ENCODE results near the gene ZNF689.

Gene ZNF689

DNA sequence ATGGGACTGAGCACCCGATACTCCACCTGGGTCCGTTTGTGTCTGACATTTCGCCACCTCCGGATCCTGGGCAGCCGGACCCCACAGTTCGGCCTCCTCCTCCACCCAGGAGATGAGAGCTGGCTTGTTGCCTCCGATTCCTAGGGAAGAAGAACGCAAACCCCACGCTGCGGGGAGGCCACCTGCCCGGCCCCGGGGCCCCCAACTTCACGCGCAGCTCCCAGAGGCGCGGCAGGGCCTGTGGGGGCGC, 52.6 kb downstream of the ZNF689 start:
- DNase-seq (ENCODE audit: low read depth): no peak
- TF ChIP-seq, protein P1, sequence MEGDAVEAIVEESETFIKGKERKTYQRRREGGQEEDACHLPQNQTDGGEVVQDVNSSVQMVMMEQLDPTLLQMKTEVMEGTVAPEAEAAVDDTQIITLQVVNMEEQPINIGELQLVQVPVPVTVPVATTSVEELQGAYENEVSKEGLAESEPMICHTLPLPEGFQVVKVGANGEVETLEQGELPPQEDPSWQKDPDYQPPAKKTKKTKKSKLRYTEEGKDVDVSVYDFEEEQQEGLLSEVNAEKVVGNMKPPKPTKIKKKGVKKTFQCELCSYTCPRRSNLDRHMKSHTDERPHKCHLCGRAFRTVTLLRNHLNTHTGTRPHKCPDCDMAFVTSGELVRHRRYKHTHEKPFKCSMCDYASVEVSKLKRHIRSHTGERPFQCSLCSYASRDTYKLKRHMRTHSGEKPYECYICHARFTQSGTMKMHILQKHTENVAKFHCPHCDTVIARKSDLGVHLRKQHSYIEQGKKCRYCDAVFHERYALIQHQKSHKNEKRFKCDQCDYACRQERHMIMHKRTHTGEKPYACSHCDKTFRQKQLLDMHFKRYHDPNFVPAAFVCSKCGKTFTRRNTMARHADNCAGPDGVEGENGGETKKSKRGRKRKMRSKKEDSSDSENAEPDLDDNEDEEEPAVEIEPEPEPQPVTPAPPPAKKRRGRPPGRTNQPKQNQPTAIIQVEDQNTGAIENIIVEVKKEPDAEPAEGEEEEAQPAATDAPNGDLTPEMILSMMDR (IDR thresholded peaks at IDR 0.05; ENCODE audit: control insufficient read depth, insufficient read depth, low read depth, low read length, missing control alignments): no peak
- peak overlapping the region; percentile 89 for H3K4me3 ChIP-seq (ENCODE audit: control insufficient read depth, low read depth, low read length)

DNA sequence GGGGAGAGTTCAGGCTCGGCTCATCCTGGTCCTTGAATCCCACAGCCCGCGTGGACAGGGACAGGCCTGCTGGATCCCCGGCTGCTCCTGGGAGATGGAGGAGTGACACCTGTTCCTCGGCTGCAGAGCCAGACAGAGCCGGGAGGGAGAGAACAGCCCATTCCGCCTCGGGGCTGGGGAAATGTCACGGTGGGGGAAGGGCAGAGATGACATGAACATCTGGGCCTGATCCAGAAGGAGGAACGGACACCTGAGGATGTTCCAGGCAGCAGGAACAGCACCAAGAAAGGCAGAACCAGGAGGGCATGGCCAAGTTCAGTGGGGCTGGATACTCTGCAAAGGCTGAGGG, 54.1 kb downstream of the ZNF689 start:
- no peak overlapping the region for H3K4me3 ChIP-seq (ENCODE audit: control insufficient read depth, low read depth, low read length)
- TF ChIP-seq, protein P1 (IDR thresholded peaks at IDR 0.05; ENCODE audit: control insufficient read depth, insufficient read depth, low read depth, low read length, missing control alignments): no peak
- no peak for DNase-seq (ENCODE audit: low read depth)

DNA sequence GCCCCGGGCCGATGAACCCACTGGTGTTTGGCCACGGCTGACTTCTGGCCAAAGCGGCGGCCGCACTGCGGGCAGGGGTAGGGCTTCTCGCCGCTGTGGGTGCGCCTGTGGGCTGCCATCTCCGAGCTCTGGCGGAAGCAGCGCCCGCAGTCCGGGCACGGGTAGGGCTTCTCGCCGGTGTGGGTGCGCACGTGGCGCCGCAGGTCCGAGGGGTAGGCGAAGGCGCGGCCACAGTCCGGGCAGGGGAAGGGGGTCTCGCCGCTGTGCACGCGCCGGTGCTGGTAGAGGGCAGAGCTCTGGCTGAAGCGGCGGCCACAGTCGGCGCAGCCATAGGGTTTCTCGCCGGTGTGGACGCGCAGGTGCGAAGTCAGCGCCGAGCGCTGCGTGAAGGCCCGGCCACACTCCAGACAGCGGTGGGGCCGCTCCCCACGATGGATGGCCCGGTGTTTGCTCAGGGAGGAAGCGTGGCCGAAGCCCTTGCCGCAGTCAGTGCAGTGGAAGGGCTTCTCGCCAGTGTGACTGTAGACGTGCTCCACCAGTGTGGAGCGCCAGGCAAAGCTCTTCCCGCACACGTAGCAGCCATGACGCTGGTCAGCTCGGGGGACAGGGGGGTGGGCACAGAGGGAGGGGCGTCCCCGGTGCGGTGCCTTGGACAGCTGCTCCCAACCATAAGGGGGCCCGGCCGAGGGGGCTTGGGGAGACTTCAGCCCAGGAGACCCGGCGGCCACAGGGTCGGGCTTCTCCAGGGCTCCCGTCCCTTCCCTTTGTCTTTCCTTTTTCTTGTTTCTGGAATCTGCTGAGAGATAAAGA, 54.7 kb downstream of the ZNF689 start:
- TF ChIP-seq, protein P1 (IDR thresholded peaks at IDR 0.05; ENCODE audit: control insufficient read depth, insufficient read depth, low read depth, low read length, missing control alignments): no peak
- H3K4me3 ChIP-seq (ENCODE audit: control insufficient read depth, low read depth, low read length): no peak overlapping the region
- DNase-seq (ENCODE audit: low read depth): no peak

DNA sequence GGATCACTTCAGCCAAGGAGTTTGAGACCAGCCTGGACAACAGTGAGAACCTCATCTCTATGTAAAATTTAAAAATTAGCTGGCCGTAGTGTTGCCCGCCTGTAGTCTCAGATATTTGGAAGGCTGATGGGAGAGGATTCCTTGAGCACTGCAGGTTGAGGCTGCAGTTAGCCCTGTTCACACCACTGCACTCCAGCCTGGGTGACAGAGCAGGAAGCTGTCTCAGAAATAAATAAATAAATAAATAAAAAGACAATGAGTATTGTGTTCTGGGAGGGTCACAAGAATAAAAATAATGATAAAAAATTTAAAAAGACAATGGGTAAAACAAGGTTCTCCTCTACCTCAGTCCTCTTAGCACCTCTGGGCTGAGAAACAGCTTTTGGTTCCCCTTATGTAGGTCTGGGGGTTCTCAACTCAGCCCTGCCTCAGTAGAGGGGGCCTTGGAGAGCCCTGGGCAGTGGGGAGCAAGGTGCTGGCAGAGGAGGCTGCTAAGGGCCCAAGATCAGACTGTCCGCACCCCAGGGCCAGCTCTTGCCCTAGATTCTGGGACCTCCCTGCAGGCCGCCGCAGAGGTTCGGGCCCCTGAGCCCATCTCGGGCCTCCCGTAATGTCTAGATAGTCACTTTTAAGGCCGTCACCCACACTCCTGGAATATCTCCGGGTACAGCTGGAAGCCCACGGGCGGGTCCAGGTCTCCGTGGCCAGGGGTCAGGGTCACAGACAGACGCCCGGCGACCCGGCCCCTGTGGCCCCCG, 55.5 kb downstream of the ZNF689 start:
- H3K4me3 ChIP-seq (ENCODE audit: control insufficient read depth, low read depth, low read length): no peak overlapping the region
- TF ChIP-seq, protein P1 (IDR thresholded peaks at IDR 0.05; ENCODE audit: control insufficient read depth, insufficient read depth, low read depth, low read length, missing control alignments): no peak
- no peak for DNase-seq (ENCODE audit: low read depth)

DNA sequence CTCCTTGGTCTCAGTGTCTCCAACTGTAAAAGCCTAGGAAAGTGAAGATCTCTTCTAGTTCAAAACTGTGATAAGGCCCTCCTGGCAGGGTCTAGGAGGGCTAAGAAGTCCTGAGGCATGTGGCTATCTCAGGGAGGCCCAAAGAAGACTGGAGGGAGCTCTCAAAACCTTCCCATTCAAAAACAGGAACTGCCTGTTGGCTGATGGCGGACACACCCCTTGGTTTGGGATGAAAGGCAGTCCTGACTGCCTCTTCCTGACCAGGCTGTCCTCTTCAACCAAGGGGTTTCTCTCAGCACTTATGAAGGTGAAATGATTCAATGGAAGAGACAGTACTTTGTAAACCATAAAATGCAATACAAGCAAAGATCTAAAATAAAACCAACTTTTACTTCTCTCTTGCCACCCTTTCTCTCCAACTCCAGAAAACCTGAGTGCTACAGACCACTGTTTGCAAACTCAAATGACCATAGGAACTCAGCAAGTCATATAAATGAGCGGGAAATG, 56.7 kb downstream of the ZNF689 start:
- no peak for DNase-seq (ENCODE audit: low read depth)
- TF ChIP-seq, protein P1 (IDR thresholded peaks at IDR 0.05; ENCODE audit: control insufficient read depth, insufficient read depth, low read depth, low read length, missing control alignments): no peak
- no peak overlapping the region for H3K4me3 ChIP-seq (ENCODE audit: control insufficient read depth, low read depth, low read length)

DNA sequence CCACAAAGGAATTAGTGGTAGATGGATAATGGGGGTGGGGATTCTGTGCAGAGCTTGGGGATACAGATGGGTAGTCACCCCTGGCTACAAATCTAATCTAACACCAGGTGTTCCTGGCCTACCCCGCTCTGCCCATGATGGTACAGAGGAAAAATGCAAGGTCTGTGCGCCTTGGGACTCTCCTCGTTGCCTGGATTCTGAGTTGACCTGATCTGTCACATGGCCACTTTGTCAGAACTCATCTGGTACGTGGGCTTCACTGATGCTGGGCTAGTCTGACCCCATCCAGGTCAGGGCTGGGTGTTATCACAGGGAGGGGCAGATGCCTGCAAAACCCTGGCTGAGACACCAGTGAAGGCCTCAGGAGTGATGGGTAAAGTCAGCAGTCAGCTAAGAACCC, 57.2 kb downstream of the ZNF689 start:
- H3K4me3 ChIP-seq (ENCODE audit: control insufficient read depth, low read depth, low read length): no peak overlapping the region
- no peak for DNase-seq (ENCODE audit: low read depth)
- TF ChIP-seq, protein P1 (IDR thresholded peaks at IDR 0.05; ENCODE audit: control insufficient read depth, insufficient read depth, low read depth, low read length, missing control alignments): no peak

All from AG09309 (cell line).